Gastroesophageal sphincter (tissue), 3 donors: ENCODE data around the gene KRTAP10-9.

Experiments
- CTCF ChIP-seq, 4 experiments: fragments of 200-600 bp in 2 of 4; fragments of 450-650 bp in 2 of 4; sonication (generic) in 1 of 4; IDR thresholded peaks; one replicate each; pipeline ENCODE4 v1.5.1; 2017 to 2019; ENCODE audit warnings: antibody characterized with exemption in 4 of 4, mild to moderate bottlenecking in 2 of 4, moderate library complexity in 2 of 4
- EP300 ChIP-seq: sonication (generic); formaldehyde crosslinking; IDR thresholded peaks from one replicate; pipeline ENCODE4 v1.6.1; 2017; ENCODE audit warnings: antibody characterized with exemption, mild to moderate bottlenecking
- POLR2A ChIP-seq, 2 donors: fragments of 450-650 bp; IDR thresholded peaks; one replicate each; pipeline ENCODE4 v1.6.1; 2017; ENCODE audit warnings: antibody characterized with exemption in 2 of 2, mild to moderate bottlenecking in 2 of 2, moderate library complexity in 1 of 2
- POLR2AphosphoS5 ChIP-seq: sonication (generic); formaldehyde crosslinking; IDR thresholded peaks from one replicate; pipeline ENCODE4 v1.6.1; 2017; ENCODE audit warnings: antibody characterized with exemption

GRCh38 chr21:44582055-44582454 lies 44.8 kb upstream of the KRTAP10-9 start:
- no peak for TF ChIP-seq CTCF (IDR thresholded peaks at IDR 0.05)
- TF ChIP-seq POLR2A (IDR thresholded peaks at IDR 0.05): no peak
- TF ChIP-seq EP300: no peak
- TF ChIP-seq POLR2AphosphoS5: no peak
